Lower lobe of right lung (tissue), 2 donors: Measurements from ENCODE around the gene PPP1R14C. TPM values are rescaled to one million over a fixed set of nuclear protein-coding genes. Genes with fewer than 3 reads are reported as not detected.

Source experiments
- ATAC-seq, 2 donors: fragments of 200-7000 bp; cut with Tn5 transposase; one replicate each; pipeline ENCODE4 v1.9.1; 2020 to 2022; ENCODE audit warnings: mild to moderate bottlenecking in 2 of 2, moderate library complexity in 2 of 2
- DNase-seq: peaks from one replicate; pipeline ENCODE4 v3.0.0-alpha.2; 2020
- H3K27ac ChIP-seq: fragments of 200-600 bp; one replicate; pipeline ENCODE4 v1.8.0; 2022
- H3K27me3 ChIP-seq: fragments of 200-600 bp; one replicate; pipeline ENCODE4 v1.8.0; 2022; ENCODE audit warnings: low read depth
- H3K36me3 ChIP-seq: fragments of 200-600 bp; one replicate; pipeline ENCODE4 v1.8.0; 2022; ENCODE audit warnings: mild to moderate bottlenecking
- H3K4me1 ChIP-seq: fragments of 200-600 bp; one replicate; pipeline ENCODE4 v1.8.0; 2022
- H3K4me3 ChIP-seq: fragments of 200-600 bp; one replicate; pipeline ENCODE4 v1.8.0; 2022; ENCODE audit warnings: mild to moderate bottlenecking
- H3K9me3 ChIP-seq: fragments of 200-600 bp; one replicate; pipeline ENCODE4 v1.8.0; 2022
- CTCF ChIP-seq: fragments of 200-600 bp; IDR thresholded peaks from one replicate; pipeline ENCODE4 v1.8.0; 2022; ENCODE audit warnings: antibody characterized with exemption, mild to moderate bottlenecking
- intact Hi-C: fragments of 100-400 bp; cut with DNase I; formaldehyde crosslinking; loops from one replicate; pipeline ENCODE4 v1.11.0; 2022
- total RNA-seq: library from RNA; stranded (reverse); fragmentation: NEBNext Ultra II Directional; extraction: Animal tissue kit (Norgen Biotek cat#: 25700); gene quantifications from one replicate; pipeline ENCODE4 v1.2.1, GENCODE V29; 2021
- donor health status: DM: no; HTN: yes; CAD: no; lungs with severe emphysema.

PPP1R14C gene
- total RNA-seq, 1 donor from 2014 or later = 15.4 TPM

GRCh38 chr6:150157081-150157480 is 14.2 kb downstream of the PPP1R14C start:
- Histone ChIP-seq H3K27me3 (peaks cover 4% of the 10 kb centered on the region), H3K9me3 (no peaks in the 10 kb centered on the region), H3K4me1 (peaks cover 12% of the 10 kb centered on the region), H3K4me3 (no peak overlapping the region), H3K27ac (no peak overlapping the region), H3K36me3 (no peaks in the 10 kb centered on the region)
- ATAC-seq (no peak), DNase-seq (no peak)
- intact Hi-C loops = no loop called here
- no peak for TF ChIP-seq CTCF

GRCh38 chr6:150159757-150160156 is 16.9 kb downstream of the PPP1R14C start:
- intact Hi-C loops = no loop called here

GRCh38 chr6:150163970-150164369 is 21.1 kb downstream of the PPP1R14C start:
- no peak overlapping the region for H3K27ac ChIP-seq
- no peak overlapping the region for H3K4me3 ChIP-seq
- DNase-seq (no peak), ATAC-seq (no peak)
- no peaks in the 10 kb centered on the region for H3K4me1 ChIP-seq
- H3K9me3 ChIP-seq = no peaks in the 10 kb centered on the region
- no peaks in the 10 kb centered on the region for H3K36me3 ChIP-seq
- no peak for TF ChIP-seq CTCF
- no peaks in the 10 kb centered on the region for H3K27me3 ChIP-seq
- intact Hi-C loops = no loop called here

More at GRCh38 chr6:150159757-150160156, 16.9 kb downstream of the PPP1R14C start:
- Histone ChIP-seq H3K4me3 (no peak overlapping the region), H3K4me1 (no peaks in the 10 kb centered on the region), H3K27me3 (peaks cover 4% of the 10 kb centered on the region), H3K27ac (no peak overlapping the region), H3K36me3 (no peaks in the 10 kb centered on the region), H3K9me3 (no peaks in the 10 kb centered on the region)
- DNase-seq (no peak), ATAC-seq (no peak)
- TF ChIP-seq CTCF = no peak

GRCh38 chr6:150165020-150165702 is 22.3 kb downstream of the PPP1R14C start:
- Histone ChIP-seq H3K27me3 (no peaks in the 10 kb centered on the region), H3K27ac (no peak overlapping the region), H3K4me1 (no peaks in the 10 kb centered on the region), H3K9me3 (no peaks in the 10 kb centered on the region), H3K4me3 (no peak overlapping the region), H3K36me3 (no peaks in the 10 kb centered on the region)
- no peak for ATAC-seq
- DNase-seq = no peak
- TF ChIP-seq CTCF = no peak
- intact Hi-C loops = no loop called here

GRCh38 chr6:150167479-150167873 is 24.6 kb downstream of the PPP1R14C start:
- no peak for TF ChIP-seq CTCF

More at GRCh38 chr6:150167479-150167873, 24.6 kb downstream of the PPP1R14C start:
- H3K4me1 ChIP-seq = no peaks in the 10 kb centered on the region
- no peak overlapping the region for H3K4me3 ChIP-seq
- no peaks in the 10 kb centered on the region for H3K9me3 ChIP-seq
- no peak overlapping the region for H3K27ac ChIP-seq
- intact Hi-C loops = no loop called here
- DNase-seq = no peak
- no peaks in the 10 kb centered on the region for H3K36me3 ChIP-seq
- no peak for ATAC-seq
- H3K27me3 ChIP-seq = no peaks in the 10 kb centered on the region
